Suprapubic skin (tissue), 4 donors: ENCODE measurements around the gene PRIMA1. TPM values are rescaled to one million over a fixed set of nuclear protein-coding genes. Genes with fewer than 3 reads are reported as not detected.
A peak's percentile ranks its signal among the peaks of the same experiment; 100 is the strongest.

Source experiments
- DNase-seq, 2 donors: peaks; one replicate each; pipeline ENCODE4 v3.0.0-alpha.2; 2019; ENCODE audit warnings: low spot score in 2 of 2
- H3K27ac ChIP-seq: fragments of 200-600 bp; sonication (generic); one replicate; pipeline ENCODE4 v1.5.1; 2019
- H3K27me3 ChIP-seq: fragments of 200-600 bp; sonication (generic); one replicate; pipeline ENCODE4 v1.5.1; 2019
- H3K36me3 ChIP-seq: fragments of 200-600 bp; sonication (generic); one replicate; pipeline ENCODE4 v1.5.1; 2019
- H3K4me1 ChIP-seq: fragments of 200-600 bp; sonication (generic); one replicate; pipeline ENCODE4 v1.5.1; 2019
- H3K4me3 ChIP-seq: fragments of 200-600 bp; sonication (generic); one replicate; pipeline ENCODE4 v1.5.1; 2019; ENCODE audit warnings: mild to moderate bottlenecking
- H3K9me3 ChIP-seq: fragments of 200-600 bp; sonication (generic); one replicate; pipeline ENCODE4 v1.5.1; 2019
- EP300 ChIP-seq: sonication (generic); formaldehyde crosslinking; IDR thresholded peaks from one replicate; pipeline ENCODE4 v1.6.1; 2017; ENCODE audit warnings: antibody characterized with exemption
- POLR2A ChIP-seq, 2 donors: fragments of 450-650 bp; IDR thresholded peaks; one replicate each; pipeline ENCODE4 v1.6.1; 2017; ENCODE audit warnings: antibody characterized with exemption in 2 of 2, mild to moderate bottlenecking in 2 of 2, moderate library complexity in 2 of 2
- POLR2AphosphoS5 ChIP-seq, 3 donors: sonication (generic); formaldehyde crosslinking; IDR thresholded peaks; one replicate each; pipeline ENCODE4 v1.6.1; 2017; ENCODE audit warnings: antibody characterized with exemption in 3 of 3
- WGBS: methylation state at CpG from one replicate; pipeline ENCODE4 v1.1.5; 2018; 5-methylcytosine and 5-hydroxymethylcytosine counted together
- total RNA-seq, 4 donors: library from RNA; depleted of rRNA; stranded (reverse); fragments of >200 nt; gene quantifications; one replicate each; pipeline ENCODE4 v1.1.0, GENCODE V29; 2016
- TF ChIP-seq, protein P1 (sequence below), 2 donors: fragments of 200-600 bp in 1 of 2; fragments of 450-650 bp in 1 of 2; sonication (generic) in 1 of 2; IDR thresholded peaks; one replicate each; pipeline ENCODE4 v1.5.1; 2016 to 2019; ENCODE audit warnings: antibody characterized with exemption in 2 of 2, mild to moderate bottlenecking in 1 of 2, moderate library complexity in 1 of 2

The PRIMA1 gene
- total RNA-seq, 4 donors from 2014 or later: 3.1 to 6.1 (median 3.6) TPM

DNA sequence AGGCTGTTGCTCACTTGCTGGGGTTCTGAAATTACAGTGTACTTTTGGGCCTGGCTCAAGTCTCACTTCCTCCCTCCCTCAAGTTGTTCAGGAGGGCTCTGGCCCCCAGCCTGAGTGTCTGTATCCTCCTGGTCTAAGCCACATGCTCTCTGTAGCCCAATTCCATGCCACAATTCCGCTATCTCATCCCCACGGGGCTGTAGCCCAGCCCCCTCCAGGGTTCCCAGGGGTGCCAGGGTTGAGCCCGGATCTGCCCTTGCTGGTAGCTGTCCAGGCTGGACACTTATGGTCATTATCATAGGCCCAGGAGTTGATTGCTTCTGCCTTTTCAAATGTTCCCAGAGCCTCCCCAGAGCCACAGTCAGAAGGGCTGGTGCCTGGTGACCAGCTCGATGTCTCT lies 65.3 kb downstream of the PRIMA1 start:
- peak; percentile 8 to 44 for DNase-seq
- H3K4me1 ChIP-seq: no peaks in the 10 kb centered on the region
- H3K27ac ChIP-seq: no peak overlapping the region
- H3K36me3 ChIP-seq: no peaks in the 10 kb centered on the region
- WGBS: 91% methylated on average over 4 of the region's 4 CpGs
- H3K27me3 ChIP-seq: no peaks in the 10 kb centered on the region
- H3K4me3 ChIP-seq: no peak overlapping the region
- TF ChIP-seq POLR2AphosphoS5 (IDR thresholded peaks at IDR 0.05) (no peak), POLR2A (IDR thresholded peaks at IDR 0.05) (no peak), EP300 (no peak)
- TF ChIP-seq, protein P1, sequence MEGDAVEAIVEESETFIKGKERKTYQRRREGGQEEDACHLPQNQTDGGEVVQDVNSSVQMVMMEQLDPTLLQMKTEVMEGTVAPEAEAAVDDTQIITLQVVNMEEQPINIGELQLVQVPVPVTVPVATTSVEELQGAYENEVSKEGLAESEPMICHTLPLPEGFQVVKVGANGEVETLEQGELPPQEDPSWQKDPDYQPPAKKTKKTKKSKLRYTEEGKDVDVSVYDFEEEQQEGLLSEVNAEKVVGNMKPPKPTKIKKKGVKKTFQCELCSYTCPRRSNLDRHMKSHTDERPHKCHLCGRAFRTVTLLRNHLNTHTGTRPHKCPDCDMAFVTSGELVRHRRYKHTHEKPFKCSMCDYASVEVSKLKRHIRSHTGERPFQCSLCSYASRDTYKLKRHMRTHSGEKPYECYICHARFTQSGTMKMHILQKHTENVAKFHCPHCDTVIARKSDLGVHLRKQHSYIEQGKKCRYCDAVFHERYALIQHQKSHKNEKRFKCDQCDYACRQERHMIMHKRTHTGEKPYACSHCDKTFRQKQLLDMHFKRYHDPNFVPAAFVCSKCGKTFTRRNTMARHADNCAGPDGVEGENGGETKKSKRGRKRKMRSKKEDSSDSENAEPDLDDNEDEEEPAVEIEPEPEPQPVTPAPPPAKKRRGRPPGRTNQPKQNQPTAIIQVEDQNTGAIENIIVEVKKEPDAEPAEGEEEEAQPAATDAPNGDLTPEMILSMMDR (IDR thresholded peaks at IDR 0.05): no peak
- H3K9me3 ChIP-seq: no peaks in the 10 kb centered on the region

DNA sequence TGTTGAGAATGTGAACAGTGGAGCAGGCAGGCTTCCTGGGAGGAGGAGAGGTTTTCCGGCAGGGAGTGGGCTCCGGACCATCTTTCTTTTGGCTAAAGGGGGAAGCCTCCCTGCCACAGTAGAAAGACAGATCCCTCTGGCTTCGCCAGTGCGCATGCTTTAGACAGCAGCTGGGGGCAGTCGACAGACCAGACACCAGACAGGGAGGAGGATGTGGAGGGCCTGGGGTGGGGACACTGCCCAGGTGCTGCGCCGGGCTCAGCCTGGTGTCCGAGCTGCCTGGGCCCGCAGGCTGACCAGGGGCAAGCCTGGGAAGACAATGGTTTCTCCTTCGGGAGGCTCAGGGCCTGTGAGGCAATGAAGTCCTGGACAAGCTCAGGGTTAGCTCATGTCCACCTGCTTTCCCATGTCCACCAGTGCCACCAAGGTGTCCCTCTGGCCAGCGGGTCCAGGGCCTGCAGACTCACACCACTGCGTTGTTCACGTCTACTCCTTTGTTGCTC lies 67.3 kb downstream of the PRIMA1 start:
- Histone ChIP-seq H3K36me3 (no peaks in the 10 kb centered on the region), H3K9me3 (no peaks in the 10 kb centered on the region), H3K27me3 (peaks cover 9% of the 10 kb centered on the region), H3K4me1 (no peaks in the 10 kb centered on the region), H3K4me3 (no peak overlapping the region), H3K27ac (no peak overlapping the region)
- TF ChIP-seq EP300 (no peak), POLR2A (IDR thresholded peaks at IDR 0.05) (no peak)
- DNase-seq: peak in 1 of 2 donors; percentile 48
- 98% methylated on average over 6 of the region's 13 CpGs for WGBS

DNA sequence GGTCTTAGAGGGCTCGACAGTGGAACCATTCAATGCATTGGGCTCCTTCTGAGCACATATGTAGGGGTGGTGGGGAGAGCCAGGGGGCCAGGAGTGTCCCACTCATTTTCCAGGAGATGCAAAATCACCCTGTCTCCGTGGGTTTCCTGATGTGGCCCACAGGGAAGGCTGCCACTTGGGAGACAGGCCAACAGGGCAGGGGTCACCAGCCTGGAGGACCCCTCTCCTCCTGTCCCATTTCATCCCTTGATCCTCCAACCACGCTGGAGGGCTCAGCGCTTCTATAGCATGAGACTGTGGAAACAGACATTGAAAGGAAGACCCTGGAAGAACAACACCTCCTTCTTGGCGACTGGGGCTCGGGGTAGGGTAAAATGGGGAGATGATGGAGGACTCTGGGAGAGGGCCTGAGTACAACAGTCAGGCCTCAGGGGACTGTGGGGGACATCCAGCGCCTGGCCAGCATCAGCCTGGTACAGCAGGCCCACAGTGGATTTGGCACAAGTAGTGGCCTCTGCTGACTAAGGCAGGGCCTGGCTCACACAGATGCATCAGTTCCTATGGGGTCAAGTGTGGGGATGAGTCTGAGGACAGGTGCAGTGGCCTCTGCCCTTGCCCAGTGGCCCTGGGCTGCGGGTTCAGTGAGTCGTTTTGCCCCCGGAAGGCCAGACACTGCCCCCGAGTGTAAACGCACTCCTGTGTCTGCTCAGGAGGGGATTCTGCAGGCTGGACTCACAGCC lies 68.0 kb downstream of the PRIMA1 start:
- no peaks in the 10 kb centered on the region for H3K36me3 ChIP-seq
- H3K27me3 ChIP-seq: peaks cover 11% of the 10 kb centered on the region
- peak in 1 of 2 donors; percentile 64 for DNase-seq
- no peaks in the 10 kb centered on the region for H3K9me3 ChIP-seq
- 94% methylated on average over 4 of the region's 12 CpGs for whole genome bisulfite sequencing
- no peak overlapping the region for H3K27ac ChIP-seq
- TF ChIP-seq POLR2A (IDR thresholded peaks at IDR 0.05) (no peak), EP300 (no peak), POLR2AphosphoS5 (IDR thresholded peaks at IDR 0.05) (no peak)
- TF ChIP-seq, protein P1 (IDR thresholded peaks at IDR 0.05): no peak
- H3K4me1 ChIP-seq: no peaks in the 10 kb centered on the region
- no peak overlapping the region for H3K4me3 ChIP-seq

DNA sequence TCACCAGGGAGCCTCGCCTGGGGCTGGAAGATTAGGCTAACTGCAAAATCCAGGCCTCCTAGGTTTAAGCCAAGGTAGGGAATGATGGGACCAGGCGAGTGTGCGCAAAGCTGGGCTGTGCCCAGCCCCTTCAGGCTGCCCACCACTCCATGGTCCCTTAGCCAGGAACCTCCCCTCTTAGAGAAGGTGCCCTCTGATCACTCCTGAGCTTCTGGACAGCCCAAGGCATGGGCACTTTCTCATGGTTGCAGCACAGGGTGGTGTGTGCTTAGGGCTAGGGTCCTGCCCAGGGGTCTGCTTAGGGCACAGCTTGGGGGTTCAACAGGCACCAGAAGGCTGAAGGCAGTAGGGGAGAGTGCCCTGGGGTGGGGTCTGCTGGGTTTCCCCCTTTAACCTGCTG lies 69.0 kb downstream of the PRIMA1 start:
- TF ChIP-seq, protein P1 (IDR thresholded peaks at IDR 0.05): no peak
- TF ChIP-seq POLR2AphosphoS5 (IDR thresholded peaks at IDR 0.05) (no peak), EP300 (no peak), POLR2A (IDR thresholded peaks at IDR 0.05) (no peak)

DNA sequence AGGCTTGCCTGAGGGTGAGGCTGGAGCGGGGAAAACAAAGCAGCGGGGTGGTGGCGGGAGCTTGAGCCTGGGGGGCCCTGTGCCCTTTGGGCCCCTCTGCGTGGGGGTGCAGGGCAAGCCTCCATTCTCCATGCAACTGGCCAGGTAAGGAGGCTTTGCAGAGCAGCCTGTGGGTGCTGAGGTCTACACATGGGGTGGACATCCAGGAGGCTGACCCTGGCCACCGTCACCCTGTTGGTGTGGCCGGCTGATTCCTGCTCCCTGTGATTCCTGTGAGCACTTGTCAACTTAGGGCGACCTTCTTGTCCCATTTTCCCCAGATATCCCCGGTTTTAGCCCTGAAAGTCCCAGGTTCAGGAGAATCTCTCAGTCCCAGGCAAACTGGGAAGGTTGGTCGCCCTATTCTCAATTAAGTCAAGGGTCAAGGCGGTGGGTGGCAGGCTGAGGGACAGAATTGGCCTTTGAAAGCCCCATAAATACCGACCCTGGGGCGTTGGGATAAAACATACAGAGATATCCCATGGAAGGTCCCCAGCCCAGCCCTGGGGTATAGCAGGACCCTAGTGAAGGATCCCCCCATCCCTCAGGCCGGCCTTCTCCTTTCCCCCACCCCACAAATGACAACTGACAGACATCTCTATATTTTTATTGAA lies 70.5 kb downstream of the PRIMA1 start:
- Histone ChIP-seq H3K27ac (no peak overlapping the region), H3K36me3 (no peaks in the 10 kb centered on the region), H3K4me1 (no peaks in the 10 kb centered on the region), H3K4me3 (no peak overlapping the region), H3K27me3 (peaks cover 14% of the 10 kb centered on the region), H3K9me3 (no peaks in the 10 kb centered on the region)
- 83% methylated on average over 12 of the region's 13 CpGs for WGBS
- TF ChIP-seq, protein P1 (IDR thresholded peaks at IDR 0.05): no peak
- peak in 1 of 2 donors; percentile 72 for DNase-seq

More for the DNA sequence above, 69.0 kb downstream of the PRIMA1 start:
- Histone ChIP-seq H3K27ac (no peak overlapping the region), H3K36me3 (no peaks in the 10 kb centered on the region), H3K4me3 (no peak overlapping the region), H3K9me3 (no peaks in the 10 kb centered on the region), H3K27me3 (peaks cover 13% of the 10 kb centered on the region), H3K4me1 (no peaks in the 10 kb centered on the region)
- 86% methylated on average over 3 of the region's 3 CpGs for WGBS
- DNase-seq: peak in 1 of 2 donors; percentile 49
